ENCODE data around the gene SERPINA1.

Gene SERPINA1

DNA sequence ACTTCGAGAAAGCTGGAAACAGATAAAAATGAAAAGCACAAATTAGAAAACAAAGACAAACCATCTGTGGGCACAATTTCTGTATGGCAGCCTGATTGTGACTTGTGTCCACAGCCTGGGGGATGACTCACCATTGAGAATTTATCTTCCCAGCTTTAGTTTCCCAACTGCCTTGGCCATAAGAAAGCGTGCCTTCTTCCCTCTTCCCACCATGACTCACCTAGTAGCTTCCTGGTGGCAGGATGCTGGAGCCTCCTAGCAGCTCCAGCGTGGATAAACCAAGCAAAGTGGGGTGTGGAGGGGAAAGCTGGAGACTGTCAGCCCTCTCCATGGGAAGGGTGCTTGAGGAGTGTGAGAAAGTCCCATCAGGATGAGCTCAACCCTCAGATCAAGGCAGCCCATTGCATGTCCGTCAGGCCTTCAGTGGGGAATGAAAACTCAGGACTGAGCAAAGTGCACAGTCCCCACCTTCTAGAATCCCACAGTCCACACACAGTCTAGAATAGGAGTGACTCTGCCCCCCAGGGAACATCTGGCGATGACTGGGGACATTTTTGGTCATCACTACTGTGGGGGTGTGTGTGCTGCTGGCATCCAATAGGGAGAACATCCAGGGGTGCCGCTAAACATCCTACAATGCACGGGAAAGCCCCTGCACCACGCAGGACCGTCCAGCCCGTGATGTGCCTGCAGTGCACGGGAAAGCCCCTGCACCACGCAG lies 42.9 kb downstream of the SERPINA1 start:
- no peak for DNase-seq

DNA sequence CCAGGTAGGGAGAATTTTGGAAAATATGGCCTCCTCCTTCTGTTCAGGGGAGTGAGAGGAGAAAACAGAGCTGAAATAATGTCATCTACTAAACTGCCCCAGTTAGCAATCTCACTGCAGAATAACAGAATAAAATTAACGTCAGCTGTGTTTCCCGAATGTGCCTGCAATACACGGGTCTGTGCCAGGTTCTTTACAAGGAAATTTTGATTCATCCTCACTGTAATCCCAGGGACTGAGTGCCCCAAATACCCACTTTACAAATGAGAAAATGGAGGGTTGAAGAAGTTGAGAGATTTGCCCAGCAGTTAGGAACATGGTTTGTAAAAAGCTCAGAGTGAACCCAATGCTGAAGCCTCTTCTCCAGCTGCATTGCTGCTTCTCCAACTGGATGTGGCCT lies 44.0 kb downstream of the SERPINA1 start:
- no peak for DNase-seq

DNA sequence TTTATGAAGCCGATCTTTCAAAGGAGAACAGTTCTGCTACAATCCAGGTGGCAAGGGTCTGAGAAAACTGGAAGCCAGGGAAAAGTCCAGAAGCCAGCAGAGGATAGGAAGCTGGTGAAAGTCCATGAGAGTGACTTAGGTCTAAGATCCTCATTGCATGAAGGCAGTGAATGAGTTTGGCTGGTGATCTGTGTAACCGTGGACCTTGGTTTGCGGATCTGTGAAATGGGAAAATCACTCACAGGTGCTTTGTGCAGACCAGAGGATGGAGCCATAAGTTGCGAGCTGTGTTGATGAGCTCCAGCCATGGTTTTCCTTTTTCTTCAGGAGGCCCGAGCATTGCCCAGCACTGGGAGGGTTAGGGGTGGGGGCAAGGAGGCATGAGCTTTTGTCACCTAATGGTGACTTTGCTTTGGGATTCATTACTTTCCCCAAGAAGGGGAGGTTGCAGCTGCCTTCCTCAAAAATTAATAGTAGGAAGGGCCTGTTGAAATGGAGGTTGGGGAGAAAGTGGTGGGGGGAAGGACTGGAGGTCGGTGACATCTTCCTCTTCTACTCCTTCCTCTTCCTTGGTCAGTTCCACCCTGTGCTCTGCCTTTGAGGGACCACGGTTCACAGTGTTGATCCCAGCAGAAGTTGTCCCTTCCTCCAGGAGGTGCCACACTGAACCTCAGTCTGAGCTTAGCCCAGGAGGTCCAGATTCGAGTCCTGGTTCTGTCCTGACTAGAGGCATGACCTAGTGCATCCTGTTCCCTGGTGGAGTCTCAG lies 45.0 kb downstream of the SERPINA1 start:
- DNase-seq = no peak

DNA sequence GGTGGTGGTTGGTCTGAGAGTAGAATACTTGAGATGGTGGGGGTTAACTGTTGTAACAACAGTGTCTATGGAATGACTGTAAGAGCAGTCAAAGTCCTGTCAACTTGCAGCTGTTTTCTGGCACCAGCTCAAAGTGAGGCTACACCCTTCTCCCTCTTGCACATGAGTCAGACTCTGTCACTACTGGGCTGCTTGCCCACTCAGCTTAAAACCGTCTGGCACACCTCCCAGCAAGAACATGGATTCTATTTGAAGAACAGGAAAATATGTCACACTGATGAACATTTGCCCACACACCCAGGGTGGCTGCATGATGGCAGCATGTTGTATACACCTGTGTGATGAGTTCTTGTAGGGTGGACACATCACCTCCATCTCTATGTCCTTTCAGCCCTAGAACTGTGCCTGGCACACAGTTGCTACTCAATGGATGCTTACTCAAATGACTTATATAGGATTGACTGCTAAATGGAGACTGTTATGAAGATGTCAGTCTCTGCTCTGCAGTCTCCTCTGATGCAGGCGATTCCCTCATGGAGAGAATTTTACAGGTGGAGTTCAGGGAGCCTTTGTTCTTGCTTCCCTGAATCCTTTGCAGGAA lies 46.0 kb downstream of the SERPINA1 start:
- no peak for DNase-seq

DNA sequence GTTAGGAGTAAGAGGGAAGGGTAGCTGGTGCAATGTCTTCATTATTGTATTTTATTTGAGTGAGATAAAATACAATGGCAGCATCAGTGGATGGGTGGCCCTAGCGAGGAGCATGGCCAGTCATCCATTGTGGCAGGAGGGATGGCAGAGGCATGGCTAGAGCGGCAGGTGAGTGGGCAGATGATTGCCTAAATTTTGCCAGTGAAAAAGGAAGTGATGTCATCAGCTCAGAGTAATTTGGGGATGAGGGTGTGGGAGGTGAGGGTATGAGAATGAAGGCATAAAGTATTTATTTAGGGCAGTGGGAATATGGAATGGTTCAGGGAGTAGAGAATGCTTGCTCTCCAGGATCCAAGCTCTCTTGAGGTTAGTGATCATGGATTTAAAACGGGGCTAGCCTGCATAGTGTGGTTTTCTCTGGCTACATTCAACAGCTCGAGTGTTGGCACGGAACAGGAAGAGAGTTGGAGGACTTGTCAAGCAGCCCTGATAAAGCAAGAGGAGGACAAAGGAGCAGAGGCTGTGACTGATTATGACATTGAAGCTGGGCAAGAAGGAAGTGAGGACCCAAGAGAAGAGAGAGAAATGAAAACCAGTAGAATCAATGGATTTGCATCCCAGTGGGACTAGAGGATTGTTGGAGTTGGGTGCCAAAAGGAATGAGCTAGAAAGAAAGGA lies 46.6 kb downstream of the SERPINA1 start:
- DNase-seq = no peak

DNA sequence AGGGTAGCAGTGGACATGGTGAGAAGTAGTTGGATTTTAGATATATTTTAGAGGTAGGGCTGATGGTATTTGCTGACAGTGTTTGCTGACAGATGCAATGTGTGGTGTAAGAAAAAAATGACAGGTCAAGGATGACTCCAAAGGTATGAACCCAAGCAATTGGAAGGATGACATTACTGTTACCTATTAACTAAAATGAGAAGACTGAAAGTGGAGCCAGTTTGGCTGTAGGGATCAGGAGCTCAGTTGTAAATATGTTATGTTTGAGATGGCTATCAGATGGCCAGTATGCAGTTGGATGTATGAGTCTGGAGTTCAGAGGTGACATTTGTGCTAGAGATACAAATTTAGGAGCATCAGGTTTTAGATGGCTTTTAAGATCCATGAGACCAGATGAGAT lies 47.9 kb downstream of the SERPINA1 start:
- no peak for DNase-seq

DNA sequence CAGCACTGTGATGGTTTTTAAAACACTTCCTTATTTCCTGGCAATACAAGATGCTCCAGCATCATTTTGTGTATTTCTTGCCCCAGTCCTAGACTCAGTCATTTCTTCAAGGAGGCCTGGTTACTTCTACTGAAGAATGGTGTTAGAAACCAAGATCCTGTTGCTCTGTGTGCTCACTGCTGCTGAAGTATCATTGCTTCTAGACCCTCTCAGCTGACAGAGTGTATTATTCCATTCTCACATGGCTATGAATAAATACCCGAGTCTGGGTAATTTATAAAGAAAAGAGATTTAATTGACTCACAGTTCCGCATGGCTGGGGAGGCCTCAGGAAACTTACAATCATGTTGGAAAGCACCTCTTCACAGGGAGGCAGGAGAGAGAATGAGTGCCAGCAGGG lies 50.4 kb downstream of the SERPINA1 start:
- no peak for DNase-seq

DNA sequence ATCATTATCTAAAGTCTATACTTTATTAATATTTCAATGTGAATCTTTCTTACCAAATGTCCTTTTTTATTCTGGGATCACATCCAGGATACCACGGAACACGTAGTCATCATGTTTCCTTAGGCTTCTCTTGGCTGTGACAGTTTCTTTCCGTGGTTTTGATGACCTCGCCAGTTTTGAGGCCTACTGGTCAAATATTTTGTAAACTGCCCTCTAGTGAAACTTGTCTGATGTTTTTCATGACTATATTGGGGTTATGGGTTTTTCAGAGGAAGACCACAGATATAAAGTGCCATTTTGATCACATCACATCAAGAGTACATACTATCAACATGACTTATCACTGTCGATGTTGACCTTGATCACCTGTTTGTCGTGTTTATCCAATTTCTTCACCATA lies 51.1 kb downstream of the SERPINA1 start:
- no peak for DNase-seq

DNA sequence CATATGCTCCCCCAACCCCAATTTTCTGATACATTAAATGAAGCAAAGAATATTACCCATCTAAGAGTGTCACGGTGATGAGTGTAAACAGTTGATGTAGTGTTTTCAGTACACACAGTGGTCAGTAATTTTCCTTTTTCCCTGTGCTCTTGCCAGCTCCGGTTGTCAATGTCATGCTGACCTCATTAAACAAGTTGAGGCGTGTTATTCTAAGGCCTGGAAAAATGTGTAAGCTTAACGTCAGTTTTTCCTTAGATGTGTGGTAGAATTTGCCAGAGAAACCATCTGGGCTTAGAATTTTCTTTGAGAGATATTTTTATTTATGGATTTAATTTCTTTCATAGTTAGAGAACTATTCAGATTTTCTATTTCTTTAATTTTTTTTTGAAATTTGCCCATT lies 53.5 kb downstream of the SERPINA1 start:
- DNase-seq = no peak

DNA sequence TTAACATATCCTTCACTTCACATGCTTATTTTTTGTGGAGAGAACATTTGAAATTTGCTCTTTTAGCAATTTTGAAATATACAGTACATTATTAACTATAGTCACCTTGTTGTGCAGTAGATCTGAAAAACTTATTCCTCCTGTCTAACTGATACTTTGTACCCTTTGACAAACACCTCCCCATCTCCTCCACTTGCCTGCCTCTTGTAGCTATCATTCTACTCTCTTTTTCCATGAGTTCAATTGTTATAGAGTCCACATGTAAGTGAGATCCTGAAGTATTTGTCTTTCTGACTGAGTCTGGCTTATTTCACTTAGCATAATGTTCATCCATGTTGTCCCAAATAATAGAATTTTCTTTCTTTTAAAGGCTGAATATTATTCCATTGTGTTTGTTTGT lies 55.8 kb downstream of the SERPINA1 start:
- no peak for DNase-seq

DNA sequence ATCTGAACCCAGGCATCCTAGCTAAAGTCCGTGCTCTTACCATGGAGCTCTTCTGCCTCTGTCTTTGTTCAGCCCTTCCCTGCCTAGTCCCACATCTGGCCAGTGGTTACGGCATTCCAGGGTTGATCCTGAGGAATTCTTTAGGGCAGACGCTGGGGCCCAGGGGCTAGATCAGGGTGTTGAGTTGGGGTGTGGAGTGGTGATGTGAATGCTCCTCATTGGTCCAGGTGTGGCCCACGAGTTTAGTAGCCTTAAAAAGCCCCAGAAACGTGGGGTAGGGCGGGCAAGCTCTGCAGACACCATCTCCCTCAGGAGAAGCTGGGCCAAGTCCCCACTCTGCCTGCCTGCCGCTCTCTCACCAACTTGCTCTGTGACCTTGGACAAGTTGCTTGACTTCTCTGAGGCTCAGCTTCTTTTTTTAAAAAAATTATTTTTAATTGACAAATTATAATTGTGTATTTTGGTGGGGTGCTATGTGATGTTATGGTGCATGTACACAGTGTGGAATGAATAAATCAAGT lies 56.3 kb downstream of the SERPINA1 start:
- no peak for DNase-seq

DNA sequence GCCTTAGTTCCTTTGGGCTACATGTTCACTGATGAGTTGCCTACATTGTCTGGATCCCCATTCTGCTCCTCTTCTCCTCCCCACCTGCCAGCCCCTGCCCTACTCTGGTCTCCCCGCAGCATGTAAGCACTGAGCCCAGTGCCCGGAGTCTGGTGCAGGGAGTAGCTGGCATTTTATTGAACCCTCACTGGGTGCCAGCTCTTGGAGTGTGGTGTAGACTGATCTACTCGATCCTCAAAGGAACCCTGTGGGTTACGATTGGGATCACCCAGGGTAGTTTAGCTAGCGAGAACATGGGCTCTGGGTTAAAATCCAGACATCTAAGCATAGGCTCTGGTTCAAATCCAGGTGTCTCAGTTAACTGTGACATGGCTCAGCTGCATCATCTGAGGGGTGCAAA lies 56.9 kb downstream of the SERPINA1 start:
- no peak for DNase-seq

DNA sequence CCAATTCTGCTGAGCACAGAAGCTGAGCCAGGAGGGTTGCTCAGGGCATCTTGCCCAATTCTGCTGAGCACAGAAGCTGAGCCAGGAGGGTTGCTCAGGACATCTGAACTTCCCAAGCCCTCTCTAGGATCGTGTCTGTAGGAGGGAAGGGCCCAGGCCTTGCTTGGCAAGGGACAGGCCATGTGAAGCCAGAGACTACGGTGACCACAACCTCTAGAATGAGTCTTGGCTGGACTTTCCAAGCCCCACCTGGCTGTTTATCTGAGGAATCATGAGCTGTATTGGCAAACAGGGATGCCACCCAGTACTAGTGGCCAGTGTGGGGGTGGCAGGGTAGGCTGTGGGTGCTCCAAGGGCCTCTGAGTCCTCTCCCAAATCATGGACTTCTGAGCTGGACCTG lies 57.5 kb downstream of the SERPINA1 start:
- no peak for DNase-seq

DNA sequence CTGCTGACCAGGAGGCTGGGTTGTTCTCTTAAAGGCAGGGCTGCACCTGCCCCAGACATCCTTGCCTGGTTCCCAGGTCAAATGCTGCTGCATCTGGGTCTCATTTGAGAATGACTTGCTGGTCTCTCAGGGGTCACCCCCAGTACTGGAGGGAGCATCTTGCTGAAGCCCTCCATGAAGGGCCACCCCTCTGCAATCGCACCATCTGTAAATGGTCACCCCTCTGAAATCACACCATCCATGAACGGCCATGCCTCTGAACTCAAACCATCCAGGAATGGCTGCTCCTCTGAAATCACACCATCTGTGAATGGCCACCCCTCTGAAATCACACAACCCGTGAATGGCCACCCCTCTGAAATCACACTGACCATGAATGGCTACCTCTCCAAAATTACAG lies 58.0 kb downstream of the SERPINA1 start:
- DNase-seq = no peak

DNA sequence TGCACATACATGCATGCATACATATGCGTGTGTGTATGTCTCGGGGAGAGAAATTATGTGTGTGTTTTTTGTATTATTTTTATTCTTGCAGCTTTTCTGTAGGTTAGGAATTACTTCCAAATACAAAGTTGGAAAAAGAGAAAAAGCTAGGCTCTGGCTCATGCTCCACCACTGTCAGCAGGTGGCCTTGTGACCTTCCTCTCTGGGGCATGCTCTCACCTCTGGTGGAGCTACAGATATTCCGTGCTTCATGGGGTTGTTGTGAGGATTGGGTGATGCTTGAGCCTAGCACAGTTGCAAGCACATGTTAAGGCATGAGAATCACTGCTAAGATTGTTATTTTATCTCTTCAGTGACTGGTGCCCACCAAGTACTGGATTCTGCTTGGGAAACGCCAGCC lies 58.5 kb downstream of the SERPINA1 start:
- DNase-seq = no peak

DNA sequence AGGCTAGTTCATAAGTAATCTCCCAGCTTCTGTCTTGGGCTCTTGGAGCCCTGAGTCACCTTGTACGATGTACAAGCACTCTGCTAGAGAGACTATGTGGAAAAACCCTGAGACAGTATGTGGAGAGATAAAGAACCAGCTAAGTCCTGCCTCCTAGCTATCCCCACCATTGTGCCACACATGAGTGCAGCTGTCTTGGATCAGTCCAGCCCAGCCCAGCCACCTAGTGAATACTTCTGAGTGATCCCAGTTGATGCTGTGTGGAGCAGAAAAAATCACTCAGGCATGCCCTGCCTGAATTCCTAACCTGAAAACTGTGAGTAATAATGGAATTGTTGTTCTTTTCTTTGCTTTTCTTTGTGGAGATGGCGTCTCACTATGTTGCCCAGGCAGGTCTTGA lies 60.2 kb downstream of the SERPINA1 start:
- no peak for DNase-seq
